ENCODE results near the gene FIGN. TPM values are rescaled to one million over a fixed set of nuclear protein-coding genes. Genes with fewer than 3 reads are reported as not detected.

FIGN gene
- polyA plus RNA-seq, 3 donors from 2014 or later, result not detected

- no peak for DNase-seq
- no peaks in the 10 kb centered on the region for H3K4me1 Mint-ChIP-seq
- no peaks in the 10 kb centered on the region for H3K27me3 Mint-ChIP-seq (ENCODE audit: low read depth in 3 of 3)
- H3K9me3 Mint-ChIP-seq, result peaks cover 0 to 27% (median 8%) of the 10 kb centered on the region in 6 donors
- H3K27ac Mint-ChIP-seq, result no peak overlapping the region
- H3K4me3 Mint-ChIP-seq, result no peak overlapping the region
- no peaks in the 10 kb centered on the region for H3K36me3 Mint-ChIP-seq
These were observed 133.6 kb downstream of the FIGN start for GRCh38 chr2:163602196-163602595.

- H3K4me1 Mint-ChIP-seq, result no peaks in the 10 kb centered on the region
- H3K36me3 Mint-ChIP-seq, result no peaks in the 10 kb centered on the region
- no peak overlapping the region for H3K4me3 Mint-ChIP-seq
- H3K9me3 Mint-ChIP-seq, result peaks cover 0 to 27% (median 9%) of the 10 kb centered on the region in 6 donors
- DNase-seq, result no peak
- H3K27me3 Mint-ChIP-seq (ENCODE audit: low read depth in 3 of 3), result no peaks in the 10 kb centered on the region
- H3K27ac Mint-ChIP-seq, result no peak overlapping the region
These were observed 134.4 kb downstream of the FIGN start for GRCh38 chr2:163601377-163601776.

- Mint-ChIP-seq H3K36me3 (no peaks in the 10 kb centered on the region), H3K4me1 (no peaks in the 10 kb centered on the region), H3K27ac (no peak overlapping the region), H3K4me3 (no peak overlapping the region), H3K9me3 (peaks cover 0 to 26% (median 11%) of the 10 kb centered on the region in 6 donors), H3K27me3 (ENCODE audit: low read depth in 3 of 3) (no peaks in the 10 kb centered on the region)
- DNase-seq, result no peak
These were observed 135.0 kb downstream of the FIGN start for GRCh38 chr2:163600801-163601200.

GRCh38 chr2:163595028-163595427 lies 140.8 kb downstream of the FIGN start:
- Mint-ChIP-seq H3K9me3 (peaks cover 0 to 29% (median 8%) of the 10 kb centered on the region in 6 donors), H3K4me3 (no peak overlapping the region), H3K4me1 (no peaks in the 10 kb centered on the region), H3K27ac (no peak overlapping the region), H3K36me3 (no peaks in the 10 kb centered on the region), H3K27me3 (ENCODE audit: low read depth in 3 of 3) (peaks cover 0 to 2% (median 0%) of the 10 kb centered on the region in 3 donors)
- DNase-seq, result no peak

GRCh38 chr2:163594497-163594896 lies 141.3 kb downstream of the FIGN start:
- DNase-seq, result no peak
- Mint-ChIP-seq H3K4me3 (no peak overlapping the region), H3K27ac (no peak overlapping the region), H3K36me3 (no peaks in the 10 kb centered on the region), H3K9me3 (peaks cover 0 to 33% (median 7%) of the 10 kb centered on the region in 6 donors), H3K27me3 (ENCODE audit: low read depth in 3 of 3) (peaks cover 0 to 2% (median 0%) of the 10 kb centered on the region in 3 donors), H3K4me1 (no peaks in the 10 kb centered on the region)

GRCh38 chr2:163593982-163594381 lies 141.8 kb downstream of the FIGN start:
- DNase-seq, result no peak
- Mint-ChIP-seq H3K27ac (no peak overlapping the region), H3K4me3 (no peak overlapping the region), H3K27me3 (ENCODE audit: low read depth in 3 of 3) (peaks cover 0 to 2% (median 0%) of the 10 kb centered on the region in 3 donors), H3K36me3 (no peaks in the 10 kb centered on the region), H3K9me3 (peaks cover 0 to 33% (median 6%) of the 10 kb centered on the region in 6 donors), H3K4me1 (no peaks in the 10 kb centered on the region)

- Mint-ChIP-seq H3K4me3 (no peak overlapping the region), H3K36me3 (no peaks in the 10 kb centered on the region), H3K4me1 (no peaks in the 10 kb centered on the region), H3K27ac (no peak overlapping the region), H3K27me3 (ENCODE audit: low read depth in 3 of 3) (peaks cover 0 to 2% (median 0%) of the 10 kb centered on the region in 3 donors), H3K9me3 (peaks cover 0 to 28% (median 6%) of the 10 kb centered on the region in 6 donors)
- DNase-seq, result no peak
These were observed 142.7 kb downstream of the FIGN start for GRCh38 chr2:163592954-163593622.

- H3K4me3 Mint-ChIP-seq, result no peak overlapping the region
- no peaks in the 10 kb centered on the region for H3K36me3 Mint-ChIP-seq
These were observed 144.3 kb downstream of the FIGN start for GRCh38 chr2:163591461-163591860.

GRCh38 chr2:163580757-163581156 lies 155.1 kb downstream of the FIGN start:
- DNase-seq, result no peak
- H3K4me3 Mint-ChIP-seq, result no peak overlapping the region
- no peak overlapping the region for H3K27ac Mint-ChIP-seq
- peaks cover 6 to 36% (median 15%) of the 10 kb centered on the region in 6 donors for H3K9me3 Mint-ChIP-seq
- peaks cover 0 to 1% (median 0%) of the 10 kb centered on the region in 3 donors for H3K27me3 Mint-ChIP-seq (ENCODE audit: low read depth in 3 of 3)
- no peaks in the 10 kb centered on the region for H3K4me1 Mint-ChIP-seq
- H3K36me3 Mint-ChIP-seq, result no peaks in the 10 kb centered on the region

More at GRCh38 chr2:163591461-163591860, 144.3 kb downstream of the FIGN start:
- H3K27ac Mint-ChIP-seq, result no peak overlapping the region
- no peaks in the 10 kb centered on the region for H3K4me1 Mint-ChIP-seq
- H3K9me3 Mint-ChIP-seq, result peaks cover 0 to 21% (median 5%) of the 10 kb centered on the region in 6 donors
- DNase-seq, result no peak
- peaks cover 0 to 2% (median 0%) of the 10 kb centered on the region in 3 donors for H3K27me3 Mint-ChIP-seq (ENCODE audit: low read depth in 3 of 3)

- no peak overlapping the region for H3K4me3 Mint-ChIP-seq
- no peak for DNase-seq
These were observed 161.5 kb downstream of the FIGN start for GRCh38 chr2:163574309-163574708.

GRCh38 chr2:163573652-163574051 lies 162.2 kb downstream of the FIGN start:
- no peak overlapping the region for H3K27ac Mint-ChIP-seq

More at GRCh38 chr2:163574309-163574708, 161.5 kb downstream of the FIGN start:
- H3K27me3 Mint-ChIP-seq (ENCODE audit: low read depth in 3 of 3), result no peaks in the 10 kb centered on the region
- H3K36me3 Mint-ChIP-seq, result no peaks in the 10 kb centered on the region
- H3K9me3 Mint-ChIP-seq, result peaks cover 7 to 40% (median 22%) of the 10 kb centered on the region in 6 donors
- H3K4me1 Mint-ChIP-seq, result no peaks in the 10 kb centered on the region
- H3K27ac Mint-ChIP-seq, result no peak overlapping the region

GRCh38 chr2:163572850-163573249 lies 163.0 kb downstream of the FIGN start:
- Mint-ChIP-seq H3K27ac (no peak overlapping the region), H3K4me3 (no peak overlapping the region), H3K4me1 (no peaks in the 10 kb centered on the region), H3K36me3 (no peaks in the 10 kb centered on the region), H3K9me3 (peaks cover 7 to 33% (median 17%) of the 10 kb centered on the region in 6 donors), H3K27me3 (ENCODE audit: low read depth in 3 of 3) (no peaks in the 10 kb centered on the region)
- no peak for DNase-seq

More at GRCh38 chr2:163573652-163574051, 162.2 kb downstream of the FIGN start:
- Mint-ChIP-seq H3K4me1 (no peaks in the 10 kb centered on the region), H3K4me3 (no peak overlapping the region), H3K9me3 (peaks cover 7 to 35% (median 19%) of the 10 kb centered on the region in 6 donors), H3K27me3 (ENCODE audit: low read depth in 3 of 3) (no peaks in the 10 kb centered on the region), H3K36me3 (no peaks in the 10 kb centered on the region)
- no peak for DNase-seq

- no peak for DNase-seq
- Mint-ChIP-seq H3K9me3 (peaks cover 5 to 29% (median 12%) of the 10 kb centered on the region in 6 donors), H3K4me1 (no peaks in the 10 kb centered on the region), H3K27me3 (ENCODE audit: low read depth in 3 of 3) (no peaks in the 10 kb centered on the region), H3K4me3 (no peak overlapping the region), H3K36me3 (no peaks in the 10 kb centered on the region), H3K27ac (no peak overlapping the region)
These were observed 164.2 kb downstream of the FIGN start for GRCh38 chr2:163571423-163572102.

- Mint-ChIP-seq H3K27me3 (ENCODE audit: low read depth in 3 of 3) (no peaks in the 10 kb centered on the region), H3K4me3 (no peak overlapping the region), H3K9me3 (peaks cover 4 to 28% (median 10%) of the 10 kb centered on the region in 6 donors), H3K4me1 (no peaks in the 10 kb centered on the region), H3K36me3 (no peaks in the 10 kb centered on the region), H3K27ac (no peak overlapping the region)
- no peak for DNase-seq
These were observed 165.4 kb downstream of the FIGN start for GRCh38 chr2:163570391-163570790.
